ENCODE results near the gene HSPE1.
A peak's percentile ranks its signal among the peaks of the same experiment; 100 is the strongest.
"Not testable (repeated sequence)": the region's sequence is repeated elsewhere in the genome, so short reads cannot be mapped to it uniquely, and the experiment has no call there.

HSPE1 gene

DNA sequence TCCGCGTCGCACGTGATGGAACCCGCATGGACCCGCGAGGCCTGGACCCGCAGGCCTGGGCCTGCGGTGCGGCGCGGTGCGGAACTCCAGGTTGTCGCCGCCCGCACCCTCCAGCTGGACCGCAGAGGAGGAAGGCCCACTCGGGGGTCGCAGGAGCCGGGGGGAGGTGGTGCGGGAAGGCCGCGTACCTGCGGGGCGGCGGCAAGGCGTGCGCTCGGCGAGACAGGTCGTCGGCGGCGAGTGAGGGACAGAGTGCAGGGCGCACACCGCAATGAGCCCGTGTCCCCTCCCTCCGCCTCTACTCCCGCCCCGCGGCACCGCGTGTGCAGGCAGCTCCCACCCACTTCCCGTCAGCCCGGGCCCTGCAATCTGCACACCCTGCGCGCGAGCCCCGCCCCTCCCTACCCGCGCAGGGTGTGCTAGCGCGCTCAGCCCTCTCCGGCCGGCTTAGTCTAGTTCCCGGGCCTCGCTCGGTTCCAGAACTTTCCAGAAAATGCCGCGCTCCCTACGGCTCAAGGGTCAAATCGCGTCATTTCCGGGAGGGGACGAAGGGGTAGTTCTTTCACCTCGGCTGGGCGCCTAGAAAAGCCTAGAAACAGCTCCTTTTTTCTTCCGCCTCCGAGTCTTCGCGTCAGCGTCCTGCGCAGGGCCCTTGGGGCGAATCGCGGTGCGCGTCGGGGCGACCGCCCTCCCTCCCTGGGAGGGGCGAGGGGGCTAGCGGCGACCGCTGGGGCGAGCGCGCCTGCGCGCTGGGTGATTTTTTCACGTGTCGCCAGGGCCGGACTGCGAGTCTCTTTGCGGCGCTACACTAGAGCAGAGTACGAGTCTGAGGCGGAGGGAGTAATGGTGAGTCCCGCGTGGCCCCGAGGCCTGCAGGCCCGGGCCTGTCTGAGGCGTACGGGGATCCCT lies at the start of gene HSPE1, which contains the start of gene HSPD1:
HSPE1 (plus strand) TSS at position 786 of the 909 bp plus-strand sequence; CDS start at position 844, 58 bp downstream.
HSPD1 (minus strand) TSS at position 247 of the 909 bp plus-strand sequence. CDS start 992 bp downstream, outside the sequence.
- TF ChIP-seq, protein P1, sequence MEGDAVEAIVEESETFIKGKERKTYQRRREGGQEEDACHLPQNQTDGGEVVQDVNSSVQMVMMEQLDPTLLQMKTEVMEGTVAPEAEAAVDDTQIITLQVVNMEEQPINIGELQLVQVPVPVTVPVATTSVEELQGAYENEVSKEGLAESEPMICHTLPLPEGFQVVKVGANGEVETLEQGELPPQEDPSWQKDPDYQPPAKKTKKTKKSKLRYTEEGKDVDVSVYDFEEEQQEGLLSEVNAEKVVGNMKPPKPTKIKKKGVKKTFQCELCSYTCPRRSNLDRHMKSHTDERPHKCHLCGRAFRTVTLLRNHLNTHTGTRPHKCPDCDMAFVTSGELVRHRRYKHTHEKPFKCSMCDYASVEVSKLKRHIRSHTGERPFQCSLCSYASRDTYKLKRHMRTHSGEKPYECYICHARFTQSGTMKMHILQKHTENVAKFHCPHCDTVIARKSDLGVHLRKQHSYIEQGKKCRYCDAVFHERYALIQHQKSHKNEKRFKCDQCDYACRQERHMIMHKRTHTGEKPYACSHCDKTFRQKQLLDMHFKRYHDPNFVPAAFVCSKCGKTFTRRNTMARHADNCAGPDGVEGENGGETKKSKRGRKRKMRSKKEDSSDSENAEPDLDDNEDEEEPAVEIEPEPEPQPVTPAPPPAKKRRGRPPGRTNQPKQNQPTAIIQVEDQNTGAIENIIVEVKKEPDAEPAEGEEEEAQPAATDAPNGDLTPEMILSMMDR (IDR thresholded peaks at IDR 0.05; ENCODE audit: borderline replicate concordance, insufficient read depth, low read depth, low read length): no peak
- H3K4me3 ChIP-seq (ENCODE audit: low read depth, low read length): peak within 1 kb of the TSS; percentile 62

- TF ChIP-seq, protein P1 (IDR thresholded peaks at IDR 0.05; ENCODE audit: borderline replicate concordance, insufficient read depth, low read depth, low read length): no peak
- no peak overlapping the region for H3K4me3 ChIP-seq (ENCODE audit: low read depth, low read length)
Measured at GRCh38 chr2:197450465-197450864, 49.7 kb upstream of the HSPE1 start.

DNA sequence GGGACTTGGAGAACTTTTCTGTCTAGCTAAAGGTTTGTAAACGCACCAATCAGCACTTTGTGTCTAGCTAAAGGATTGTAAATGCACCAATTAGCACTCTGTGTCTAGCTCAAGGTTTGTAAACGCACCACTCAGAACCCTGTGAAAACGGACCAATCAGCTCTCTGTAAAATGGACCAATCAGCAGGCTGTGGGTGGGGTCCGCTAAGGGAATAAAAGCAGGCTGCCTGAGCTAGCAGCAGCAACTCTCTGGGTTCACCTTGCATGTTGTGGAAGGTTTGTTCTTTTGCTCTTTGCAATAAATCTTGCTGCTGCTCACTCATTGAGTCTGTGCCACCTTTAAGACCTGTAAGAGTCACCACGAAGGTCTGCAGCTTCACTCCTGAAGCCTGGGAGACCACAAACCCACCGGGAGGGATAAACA lies 49.2 kb upstream of the HSPE1 start:
- H3K4me3 ChIP-seq (ENCODE audit: low read depth, low read length): not testable (repeated sequence)

GRCh38 chr2:197452754-197453122 lies 47.4 kb upstream of the HSPE1 start:
- peak overlapping the region; percentile 53 for H3K4me3 ChIP-seq (ENCODE audit: low read depth, low read length)
- TF ChIP-seq, protein P1 (IDR thresholded peaks at IDR 0.05; ENCODE audit: borderline replicate concordance, insufficient read depth, low read depth, low read length): no peak

DNA sequence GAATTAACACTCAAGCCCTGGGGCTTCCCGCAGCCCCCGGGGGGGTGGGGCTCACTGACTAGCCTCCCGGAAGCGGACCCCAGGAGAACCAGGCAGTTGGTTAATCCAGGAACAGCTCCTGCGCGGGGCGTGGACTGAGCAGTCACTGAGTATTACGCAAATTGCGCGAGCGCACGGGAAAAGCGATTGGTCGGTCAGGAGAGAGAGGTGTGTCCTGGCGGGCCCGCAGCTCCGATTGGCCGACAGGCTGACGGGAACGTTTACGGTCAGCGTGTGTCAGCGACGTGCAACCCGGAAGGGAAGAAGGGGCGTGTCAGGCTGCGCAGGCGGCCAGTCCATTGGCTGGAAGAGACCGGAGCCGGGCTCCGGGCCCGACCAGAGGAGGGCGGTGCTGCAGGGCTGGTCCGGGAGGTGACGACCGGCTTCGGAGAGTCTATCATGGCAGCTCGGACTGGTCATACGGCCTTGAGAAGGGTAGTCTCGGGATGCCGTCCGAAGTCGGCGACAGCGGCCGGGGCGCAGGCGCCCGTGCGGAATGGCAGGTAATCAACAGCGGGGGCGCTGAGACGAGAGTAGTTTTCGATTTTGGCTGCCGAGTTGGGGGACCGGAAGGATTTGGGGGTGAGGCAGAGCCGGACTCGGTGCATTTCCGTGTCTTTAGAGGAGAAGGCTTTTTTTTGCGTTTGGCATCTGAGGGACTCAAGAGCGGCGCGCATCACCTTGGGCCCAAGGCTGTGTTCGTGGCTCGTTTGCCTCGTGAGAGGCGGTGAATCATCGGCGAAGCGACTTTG lies 46.9 kb upstream of the HSPE1 start, which contains the start of gene COQ10B:
COQ10B (plus strand) TSS at position 430 of the 791 bp plus-strand sequence; CDS start at position 439, 9 bp downstream.
- peak within 1 kb of the TSS; percentile 79 for H3K4me3 ChIP-seq (ENCODE audit: low read depth, low read length)
- TF ChIP-seq, protein P1 (IDR thresholded peaks at IDR 0.05; ENCODE audit: borderline replicate concordance, insufficient read depth, low read depth, low read length): peak; percentile 25; the same call in 1 of the 2 replicates

GRCh38 chr2:197453914-197454398 lies 46.2 kb upstream of the HSPE1 start:
- TF ChIP-seq, protein P1 (IDR thresholded peaks at IDR 0.05; ENCODE audit: borderline replicate concordance, insufficient read depth, low read depth, low read length): no peak
- H3K4me3 ChIP-seq (ENCODE audit: low read depth, low read length): peak overlapping the region; percentile 79

- no peak overlapping the region for H3K4me3 ChIP-seq (ENCODE audit: low read depth, low read length)
- TF ChIP-seq, protein P1 (IDR thresholded peaks at IDR 0.05; ENCODE audit: borderline replicate concordance, insufficient read depth, low read depth, low read length): no peak
Measured at GRCh38 chr2:197454923-197455322, 45.3 kb upstream of the HSPE1 start.
